GM13977 (cell line): ENCODE measurements around the gene HTR3D.

Source experiments
- DNase-seq: peaks from one replicate; pipeline ENCODE4 v3.0.0; 2012; ENCODE audit warnings: low spot score
- CTCF ChIP-seq: IDR thresholded peaks from 2 replicates; pipeline ENCODE4 v1.5.1; 2012; ENCODE audit warnings: mild to moderate bottlenecking, control low read depth; ENCODE audit not compliant: insufficient read depth; ENCODE audit errors: extremely low read depth, missing control alignments
- in situ Hi-C: fragments of 300-500 bp; cut with MboI; formaldehyde crosslinking; loops from one replicate; pipeline ENCODE4 v1.12.0; 2022; ENCODE audit warnings: low sequenced_read_pairs, low pct_unique_long_range_greater_than_20kb, mixed read lengths, inconsistent platforms; ENCODE audit not compliant: unreplicated experiment

The HTR3D gene

GRCh38 chr3:184078851-184079250, 47.3 kb downstream of the HTR3D start:
- DNase-seq: no peak
- TF ChIP-seq CTCF: no peak
- in situ Hi-C loops: no loop called here

- TF ChIP-seq CTCF: no peak
- DNase-seq: no peak
- in situ Hi-C loops: no loop called here
Observed at GRCh38 chr3:184081116-184081830, 49.7 kb downstream of the HTR3D start.

- in situ Hi-C loops: no loop called here
- no peak for DNase-seq
- TF ChIP-seq CTCF: no peak
Observed at GRCh38 chr3:184082034-184082433, 50.5 kb downstream of the HTR3D start.

GRCh38 chr3:184082465-184082864, 50.9 kb downstream of the HTR3D start:
- in situ Hi-C loops: no loop called here
- no peak for DNase-seq
- no peak for TF ChIP-seq CTCF

- DNase-seq: no peak
Observed at GRCh38 chr3:184085389-184085852, 53.9 kb downstream of the HTR3D start.

More at GRCh38 chr3:184085389-184085852, 53.9 kb downstream of the HTR3D start:
- in situ Hi-C loops: no loop called here
- TF ChIP-seq CTCF: no peak
